ENCODE measurements around the gene MSRB2.

DNA sequence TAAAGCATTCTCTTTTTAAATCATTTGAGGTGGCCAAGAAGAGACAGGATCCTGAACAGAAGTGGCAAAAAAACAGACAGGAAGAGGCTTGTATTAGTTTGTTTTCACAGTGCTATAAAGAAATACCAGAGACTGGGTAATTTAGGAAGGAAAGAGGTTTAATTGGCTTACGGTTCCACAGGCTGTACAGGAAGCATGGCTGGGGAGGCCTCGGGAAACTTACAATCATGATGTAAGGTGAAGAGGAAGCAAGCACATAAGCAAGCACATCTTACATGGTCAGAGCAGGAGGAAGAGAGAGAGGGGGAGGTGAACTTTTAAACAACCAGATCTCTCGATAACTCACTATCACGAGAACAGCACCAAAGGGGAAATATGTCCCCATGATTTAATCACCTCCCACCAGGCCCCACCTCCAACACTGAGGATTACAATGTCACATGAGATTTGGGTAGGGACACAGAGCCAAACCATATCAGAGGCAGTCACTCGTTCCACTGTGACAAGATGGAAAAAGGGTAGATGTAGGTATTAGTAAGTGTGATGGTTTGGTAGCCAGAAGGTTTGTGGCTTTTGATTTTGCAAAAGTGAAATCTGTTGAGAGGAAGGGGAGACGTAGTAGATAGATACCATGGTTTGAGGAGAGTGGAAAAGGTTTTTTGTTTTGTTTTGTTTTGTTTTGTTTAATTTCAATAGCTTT is 5.1 kb downstream of the MSRB2 start:
- TF ChIP-seq TAF1 (IDR thresholded peaks at IDR 0.05; ENCODE audit: low read depth) (no peak), EP300 (IDR thresholded peaks at IDR 0.05; ENCODE audit: borderline replicate concordance) (no peak), YY1 (IDR thresholded peaks at IDR 0.05; ENCODE audit: low read depth) (no peak), FOXM1 (IDR thresholded peaks at IDR 0.05; ENCODE audit: borderline replicate concordance, low read depth) (no peak), TCF12 (IDR thresholded peaks at IDR 0.05; ENCODE audit: low read depth) (no peak), RAD21 (IDR thresholded peaks at IDR 0.05; ENCODE audit: low read depth) (no peak), CEBPB (IDR thresholded peaks at IDR 0.05) (no peak), EGR1 (IDR thresholded peaks at IDR 0.05) (no peak), CREB1 (IDR thresholded peaks at IDR 0.05; ENCODE audit: low read depth) (no peak), TEAD4 (IDR thresholded peaks at IDR 0.05) (no peak)
- TF ChIP-seq, protein P1, sequence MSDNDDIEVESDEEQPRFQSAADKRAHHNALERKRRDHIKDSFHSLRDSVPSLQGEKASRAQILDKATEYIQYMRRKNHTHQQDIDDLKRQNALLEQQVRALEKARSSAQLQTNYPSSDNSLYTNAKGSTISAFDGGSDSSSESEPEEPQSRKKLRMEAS (IDR thresholded peaks at IDR 0.05) = no peak
- TF ChIP-seq, protein P2, sequence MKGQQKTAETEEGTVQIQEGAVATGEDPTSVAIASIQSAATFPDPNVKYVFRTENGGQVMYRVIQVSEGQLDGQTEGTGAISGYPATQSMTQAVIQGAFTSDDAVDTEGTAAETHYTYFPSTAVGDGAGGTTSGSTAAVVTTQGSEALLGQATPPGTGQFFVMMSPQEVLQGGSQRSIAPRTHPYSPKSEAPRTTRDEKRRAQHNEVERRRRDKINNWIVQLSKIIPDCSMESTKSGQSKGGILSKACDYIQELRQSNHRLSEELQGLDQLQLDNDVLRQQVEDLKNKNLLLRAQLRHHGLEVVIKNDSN (IDR thresholded peaks at IDR 0.05) = no peak
- TF ChIP-seq, protein P3, sequence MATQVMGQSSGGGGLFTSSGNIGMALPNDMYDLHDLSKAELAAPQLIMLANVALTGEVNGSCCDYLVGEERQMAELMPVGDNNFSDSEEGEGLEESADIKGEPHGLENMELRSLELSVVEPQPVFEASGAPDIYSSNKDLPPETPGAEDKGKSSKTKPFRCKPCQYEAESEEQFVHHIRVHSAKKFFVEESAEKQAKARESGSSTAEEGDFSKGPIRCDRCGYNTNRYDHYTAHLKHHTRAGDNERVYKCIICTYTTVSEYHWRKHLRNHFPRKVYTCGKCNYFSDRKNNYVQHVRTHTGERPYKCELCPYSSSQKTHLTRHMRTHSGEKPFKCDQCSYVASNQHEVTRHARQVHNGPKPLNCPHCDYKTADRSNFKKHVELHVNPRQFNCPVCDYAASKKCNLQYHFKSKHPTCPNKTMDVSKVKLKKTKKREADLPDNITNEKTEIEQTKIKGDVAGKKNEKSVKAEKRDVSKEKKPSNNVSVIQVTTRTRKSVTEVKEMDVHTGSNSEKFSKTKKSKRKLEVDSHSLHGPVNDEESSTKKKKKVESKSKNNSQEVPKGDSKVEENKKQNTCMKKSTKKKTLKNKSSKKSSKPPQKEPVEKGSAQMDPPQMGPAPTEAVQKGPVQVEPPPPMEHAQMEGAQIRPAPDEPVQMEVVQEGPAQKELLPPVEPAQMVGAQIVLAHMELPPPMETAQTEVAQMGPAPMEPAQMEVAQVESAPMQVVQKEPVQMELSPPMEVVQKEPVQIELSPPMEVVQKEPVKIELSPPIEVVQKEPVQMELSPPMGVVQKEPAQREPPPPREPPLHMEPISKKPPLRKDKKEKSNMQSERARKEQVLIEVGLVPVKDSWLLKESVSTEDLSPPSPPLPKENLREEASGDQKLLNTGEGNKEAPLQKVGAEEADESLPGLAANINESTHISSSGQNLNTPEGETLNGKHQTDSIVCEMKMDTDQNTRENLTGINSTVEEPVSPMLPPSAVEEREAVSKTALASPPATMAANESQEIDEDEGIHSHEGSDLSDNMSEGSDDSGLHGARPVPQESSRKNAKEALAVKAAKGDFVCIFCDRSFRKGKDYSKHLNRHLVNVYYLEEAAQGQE (IDR thresholded peaks at IDR 0.05; ENCODE audit: low read depth) = no peak

Measured in Ishikawa (cell line).